ENCODE measurements around the gene IGFBP4. TPM values are rescaled to one million over a fixed set of nuclear protein-coding genes. Genes with fewer than 3 reads are reported as not detected.
A peak's percentile ranks its signal among the peaks of the same experiment; 100 is the strongest.

IGFBP4 gene
- total and polyA plus RNA-seq, 2 of the 13 experiments (the other 11 are each of a cell fraction or from before 2014, with no cell fraction given), result 4.1 to 49.0 TPM

DNA sequence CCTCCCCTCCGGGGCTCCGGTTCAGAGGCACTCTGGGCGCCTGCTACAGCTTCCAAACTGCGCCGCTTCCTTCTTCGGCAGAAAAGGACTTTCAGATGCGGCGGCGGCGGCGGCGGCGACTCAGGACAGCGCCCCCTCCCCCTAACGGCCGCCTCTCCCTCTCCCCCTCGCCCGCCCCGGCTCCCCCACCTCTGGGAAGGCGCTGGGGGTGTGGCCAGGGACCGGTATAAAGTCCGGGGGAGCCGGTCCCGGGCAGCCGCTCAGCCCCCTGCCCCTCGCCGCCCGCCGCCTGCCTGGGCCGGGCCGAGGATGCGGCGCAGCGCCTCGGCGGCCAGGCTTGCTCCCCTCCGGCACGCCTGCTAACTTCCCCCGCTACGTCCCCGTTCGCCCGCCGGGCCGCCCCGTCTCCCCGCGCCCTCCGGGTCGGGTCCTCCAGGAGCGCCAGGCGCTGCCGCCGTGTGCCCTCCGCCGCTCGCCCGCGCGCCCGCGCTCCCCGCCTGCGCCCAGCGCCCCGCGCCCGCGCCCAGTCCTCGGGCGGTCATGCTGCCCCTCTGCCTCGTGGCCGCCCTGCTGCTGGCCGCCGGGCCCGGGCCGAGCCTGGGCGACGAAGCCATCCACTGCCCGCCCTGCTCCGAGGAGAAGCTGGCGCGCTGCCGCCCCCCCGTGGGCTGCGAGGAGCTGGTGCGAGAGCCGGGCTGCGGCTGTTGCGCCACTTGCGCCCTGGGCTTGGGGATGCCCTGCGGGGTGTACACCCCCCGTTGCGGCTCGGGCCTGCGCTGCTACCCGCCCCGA lies at the start of gene IGFBP4 (continued):
- TF ChIP-seq, protein P1, sequence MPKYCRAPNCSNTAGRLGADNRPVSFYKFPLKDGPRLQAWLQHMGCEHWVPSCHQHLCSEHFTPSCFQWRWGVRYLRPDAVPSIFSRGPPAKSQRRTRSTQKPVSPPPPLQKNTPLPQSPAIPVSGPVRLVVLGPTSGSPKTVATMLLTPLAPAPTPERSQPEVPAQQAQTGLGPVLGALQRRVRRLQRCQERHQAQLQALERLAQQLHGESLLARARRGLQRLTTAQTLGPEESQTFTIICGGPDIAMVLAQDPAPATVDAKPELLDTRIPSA (CRISPR knock-in tag; IDR thresholded peaks at IDR 0.05; ENCODE audit: borderline replicate concordance), result no peak
- TF ChIP-seq, protein P2, sequence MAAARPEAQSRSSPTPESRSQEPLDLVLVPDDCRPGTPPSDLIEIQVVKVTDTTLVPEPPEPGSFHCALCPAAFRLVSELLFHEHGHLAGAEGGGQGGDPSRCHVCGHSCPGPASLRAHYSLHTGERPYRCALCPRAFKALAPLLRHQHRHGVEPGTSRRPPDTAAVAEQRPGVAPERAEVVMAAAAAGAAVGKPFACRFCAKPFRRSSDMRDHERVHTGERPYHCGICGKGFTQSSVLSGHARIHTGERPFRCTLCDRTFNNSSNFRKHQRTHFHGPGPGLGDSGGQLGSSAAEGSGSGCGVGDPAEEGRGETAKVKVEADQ (CRISPR knock-in tag; IDR thresholded peaks at IDR 0.05; ENCODE audit: borderline replicate concordance), result peak; percentile 32; the same call in 1 of the 2 replicates
- TF ChIP-seq ZSCAN25 (CRISPR knock-in tag; IDR thresholded peaks at IDR 0.05) (peak; percentile 60; the same call in 1 of the 2 replicates), ELF4 (CRISPR knock-in tag; IDR thresholded peaks at IDR 0.05; ENCODE audit: borderline replicate concordance) (no peak), MBNL3 (CRISPR knock-in tag; conservative IDR thresholded peaks at IDR 0.05) (no peak), RFXAP (CRISPR knock-in tag; IDR thresholded peaks at IDR 0.05; ENCODE audit: borderline replicate concordance) (peak; percentile 83; the same call in 1 of the 2 replicates), SSRP1 (CRISPR knock-in tag; IDR thresholded peaks at IDR 0.05) (no peak), RXRB (CRISPR knock-in tag; IDR thresholded peaks at IDR 0.05; ENCODE audit: borderline replicate concordance) (peak; percentile 34; the same call in 1 of the 2 replicates), ZNF484 (CRISPR knock-in tag; IDR thresholded peaks at IDR 0.05; ENCODE audit: borderline replicate concordance, low read depth) (peak; percentile 74; the same call in 1 of the 2 replicates), MTA1 (CRISPR knock-in tag; IDR thresholded peaks at IDR 0.05; ENCODE audit: borderline replicate concordance) (peak; percentile 79; the same call in 1 of the 2 replicates), SRSF9 (IDR thresholded peaks at IDR 0.05; ENCODE audit: borderline replicate concordance, insufficient read depth, low read depth, low read length, poor library complexity, severe bottlenecking) (no peak), ZBTB8A (CRISPR knock-in tag; IDR thresholded peaks at IDR 0.05; ENCODE audit: borderline replicate concordance, low read depth) (no peak), ZNF335 (CRISPR knock-in tag; IDR thresholded peaks at IDR 0.05) (no peak), MAFF (IDR thresholded peaks at IDR 0.05; ENCODE audit: low read depth, low read length) (no peak), MED8 (CRISPR knock-in tag; IDR thresholded peaks at IDR 0.05; ENCODE audit: insufficient replicate concordance) (peak; percentile 72), FOSL2 (CRISPR knock-in tag; IDR thresholded peaks at IDR 0.05) (peak; percentile 57), ETV6 (CRISPR knock-in tag; conservative IDR thresholded peaks at IDR 0.05) (peak; percentile 80; the same call in 1 of the 2 replicates)
- TF ChIP-seq, protein P3, sequence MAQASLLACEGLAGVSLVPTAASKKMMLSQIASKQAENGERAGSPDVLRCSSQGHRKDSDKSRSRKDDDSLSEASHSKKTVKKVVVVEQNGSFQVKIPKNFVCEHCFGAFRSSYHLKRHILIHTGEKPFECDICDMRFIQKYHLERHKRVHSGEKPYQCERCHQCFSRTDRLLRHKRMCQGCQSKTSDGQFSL (CRISPR knock-in tag; IDR thresholded peaks at IDR 0.05), result peak; percentile 86
- TF ChIP-seq, protein P4, sequence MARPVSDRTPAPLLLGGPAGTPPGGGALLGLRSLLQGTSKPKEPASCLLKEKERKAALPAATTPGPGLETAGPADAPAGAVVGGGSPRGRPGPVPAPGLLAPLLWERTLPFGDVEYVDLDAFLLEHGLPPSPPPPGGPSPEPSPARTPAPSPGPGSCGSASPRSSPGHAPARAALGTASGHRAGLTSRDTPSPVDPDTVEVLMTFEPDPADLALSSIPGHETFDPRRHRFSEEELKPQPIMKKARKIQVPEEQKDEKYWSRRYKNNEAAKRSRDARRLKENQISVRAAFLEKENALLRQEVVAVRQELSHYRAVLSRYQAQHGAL (CRISPR knock-in tag; IDR thresholded peaks at IDR 0.05; ENCODE audit: not compliant biosample characterization), result no peak
- TF ChIP-seq, protein P5, sequence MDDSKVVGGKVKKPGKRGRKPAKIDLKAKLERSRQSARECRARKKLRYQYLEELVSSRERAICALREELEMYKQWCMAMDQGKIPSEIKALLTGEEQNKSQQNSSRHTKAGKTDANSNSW (CRISPR knock-in tag; IDR thresholded peaks at IDR 0.05; ENCODE audit: borderline replicate concordance), result peak; percentile 70; the same call in 1 of the 2 replicates
- TF ChIP-seq, protein P6, sequence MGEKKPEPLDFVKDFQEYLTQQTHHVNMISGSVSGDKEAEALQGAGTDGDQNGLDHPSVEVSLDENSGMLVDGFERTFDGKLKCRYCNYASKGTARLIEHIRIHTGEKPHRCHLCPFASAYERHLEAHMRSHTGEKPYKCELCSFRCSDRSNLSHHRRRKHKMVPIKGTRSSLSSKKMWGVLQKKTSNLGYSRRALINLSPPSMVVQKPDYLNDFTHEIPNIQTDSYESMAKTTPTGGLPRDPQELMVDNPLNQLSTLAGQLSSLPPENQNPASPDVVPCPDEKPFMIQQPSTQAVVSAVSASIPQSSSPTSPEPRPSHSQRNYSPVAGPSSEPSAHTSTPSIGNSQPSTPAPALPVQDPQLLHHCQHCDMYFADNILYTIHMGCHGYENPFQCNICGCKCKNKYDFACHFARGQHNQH (CRISPR knock-in tag; IDR thresholded peaks at IDR 0.05), result no peak

Measured in HepG2 (cell line).